Epithelial cell of prostate (primary cell): ENCODE measurements around the gene SLC16A5.
"Not testable (repeated sequence)": the region's sequence is repeated elsewhere in the genome, so short reads cannot be mapped to it uniquely, and the experiment has no call there.

Experiments
- DNase-seq: peaks from one replicate; pipeline ENCODE4 v3.0.0-alpha.2; 2011; ENCODE audit warnings: low read depth, low spot score
- H3K27ac ChIP-seq: fragments of 450-650 bp; 2 replicates; pipeline ENCODE4 v1.5.1; 2017; ENCODE audit warnings: mild to moderate bottlenecking

The SLC16A5 gene

DNA sequence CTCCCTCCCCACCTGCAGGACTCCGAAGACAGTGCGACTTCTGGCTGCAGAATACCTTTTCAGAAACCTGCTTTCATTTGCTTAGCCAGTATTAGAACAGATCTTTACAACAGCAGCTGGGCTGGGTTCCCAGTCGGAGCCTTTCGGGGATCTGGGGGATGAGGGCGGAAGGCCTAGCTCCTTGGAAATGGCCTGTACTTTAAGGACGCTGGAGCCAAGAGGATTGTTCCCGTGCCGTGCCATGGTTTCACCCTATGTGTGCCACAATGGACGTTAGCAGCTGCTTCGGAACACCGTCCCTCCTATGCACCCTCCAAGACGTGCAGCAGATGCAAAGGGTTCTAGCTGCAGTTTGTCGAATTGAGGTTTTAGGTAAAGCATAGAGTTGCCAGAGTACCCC is 24.6 kb upstream of the SLC16A5 start:
- no peak overlapping the region for H3K27ac ChIP-seq
- DNase-seq: no peak

DNA sequence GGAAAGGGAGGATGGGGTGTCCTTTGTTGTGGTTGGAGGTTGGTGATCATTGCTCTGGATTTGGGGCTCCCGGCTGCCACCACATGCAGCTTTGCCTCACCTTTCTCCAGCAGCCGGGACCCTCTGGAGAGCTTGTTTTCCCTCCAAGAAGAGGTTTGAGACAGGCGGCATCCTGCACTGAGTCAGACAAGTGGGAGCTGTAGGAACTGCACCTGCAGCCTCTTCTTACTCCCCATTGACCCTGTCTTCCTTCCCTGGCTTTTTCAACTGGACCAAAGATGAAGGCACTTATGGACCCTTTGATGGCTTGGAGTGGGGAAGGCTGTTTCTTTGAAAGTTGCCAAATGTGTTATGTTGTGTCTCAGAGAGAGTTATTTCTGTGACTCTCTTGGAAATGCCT is 24.1 kb upstream of the SLC16A5 start:
- no peak overlapping the region for H3K27ac ChIP-seq
- no peak for DNase-seq

DNA sequence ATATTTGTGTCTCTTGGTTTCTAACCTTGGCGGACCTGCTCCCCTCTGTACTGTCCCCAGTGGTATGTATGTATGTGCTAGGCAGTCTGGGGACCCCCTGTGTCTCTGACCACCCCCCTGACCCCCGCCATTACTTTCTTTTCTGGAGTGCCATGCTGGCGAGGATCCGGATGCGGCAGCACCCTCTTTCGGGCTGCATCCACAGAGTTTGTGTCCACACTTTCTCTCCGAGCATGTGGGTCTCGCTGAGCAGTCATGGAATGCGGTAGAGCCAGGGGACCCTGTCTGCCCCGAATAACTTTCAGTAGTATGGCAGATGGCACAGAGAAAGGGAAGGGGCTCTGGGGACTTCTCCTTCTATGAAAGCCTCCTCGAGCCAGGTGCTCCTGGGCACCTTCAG is 23.7 kb upstream of the SLC16A5 start:
- no peak for DNase-seq
- no peak overlapping the region for H3K27ac ChIP-seq

DNA sequence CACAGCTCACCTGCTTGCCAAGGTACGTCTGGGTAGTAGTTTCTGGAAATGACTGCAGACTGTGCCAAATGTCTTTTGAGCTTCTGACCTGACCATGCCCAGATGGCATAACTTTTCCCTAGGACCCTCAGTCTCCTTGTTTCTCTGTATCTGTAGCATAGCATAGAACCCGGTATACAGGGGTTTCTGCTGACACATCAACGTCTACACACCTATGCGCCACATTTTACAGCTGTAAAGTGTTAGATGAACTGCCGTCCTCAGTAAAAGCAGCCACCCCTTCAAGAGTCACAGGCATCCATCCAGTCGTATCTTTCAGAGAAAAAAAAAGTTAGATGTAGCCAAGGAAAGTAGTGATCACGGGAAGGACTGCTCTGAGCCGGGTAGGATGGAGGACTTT is 23.3 kb upstream of the SLC16A5 start:
- no peak for DNase-seq
- H3K27ac ChIP-seq: no peak overlapping the region

DNA sequence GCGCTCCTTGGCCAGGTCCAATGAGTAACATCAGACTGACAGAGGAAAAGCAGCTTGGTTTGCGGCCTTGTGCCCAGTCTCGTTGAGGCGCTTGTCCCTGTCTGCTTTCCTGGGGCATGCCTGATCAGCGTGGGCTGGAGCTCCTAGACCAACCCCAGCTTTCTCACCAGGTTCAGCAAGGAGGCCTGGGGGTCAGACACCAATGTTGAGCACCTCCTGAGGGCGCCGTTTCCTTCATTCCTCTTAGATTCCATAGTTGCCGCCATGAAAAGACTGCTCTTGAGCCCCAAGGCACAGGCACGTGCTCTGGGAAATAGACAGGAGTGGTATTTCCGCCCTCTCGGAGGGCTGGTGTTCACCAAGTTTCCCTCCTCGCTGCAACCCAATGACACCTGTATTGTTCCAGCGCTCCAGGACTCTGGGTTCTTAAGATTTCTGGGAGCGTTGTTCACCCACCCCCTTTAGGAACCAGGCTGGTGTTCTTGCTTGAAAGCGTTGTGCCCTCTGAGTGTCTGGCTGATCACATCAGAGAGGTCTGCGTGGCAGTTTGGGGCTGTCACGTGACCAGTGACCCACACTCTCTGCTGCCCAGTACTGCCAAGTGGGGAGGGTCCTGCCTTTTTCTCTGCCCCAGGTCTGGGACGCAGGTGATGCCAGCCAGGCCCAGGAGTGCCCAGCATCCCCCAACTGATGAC is 22.7 kb upstream of the SLC16A5 start:
- no peak for DNase-seq
- H3K27ac ChIP-seq: no peak overlapping the region

DNA sequence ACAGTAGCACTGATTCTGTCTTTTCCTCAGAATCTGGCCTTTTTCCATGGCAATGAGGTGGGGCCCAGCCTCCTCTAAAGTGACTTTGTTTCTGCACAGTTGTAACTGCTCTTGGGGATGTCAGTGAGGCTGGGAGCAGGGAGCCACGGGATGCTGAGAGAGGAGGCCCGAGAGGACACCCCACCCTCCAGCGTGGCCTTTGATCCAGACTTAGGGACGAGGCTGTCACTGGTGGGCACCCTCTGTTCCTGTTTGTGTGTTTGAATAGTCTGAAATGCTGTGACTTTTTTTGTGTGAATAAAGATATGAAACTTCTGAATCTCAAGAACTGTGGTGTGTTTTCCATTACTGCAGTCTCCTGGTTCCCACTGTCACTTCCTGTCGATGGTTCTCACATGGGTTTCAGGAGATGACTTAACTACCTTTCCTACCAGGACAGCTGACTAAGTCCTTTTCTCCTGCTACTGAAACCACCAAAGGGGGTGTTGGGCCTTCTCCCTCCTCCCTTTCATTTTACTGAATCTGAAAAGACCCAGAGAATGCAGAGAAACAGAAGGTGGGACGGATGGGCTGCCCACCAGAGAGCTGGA is 22.1 kb upstream of the SLC16A5 start:
- DNase-seq: no peak
- no peak overlapping the region for H3K27ac ChIP-seq

DNA sequence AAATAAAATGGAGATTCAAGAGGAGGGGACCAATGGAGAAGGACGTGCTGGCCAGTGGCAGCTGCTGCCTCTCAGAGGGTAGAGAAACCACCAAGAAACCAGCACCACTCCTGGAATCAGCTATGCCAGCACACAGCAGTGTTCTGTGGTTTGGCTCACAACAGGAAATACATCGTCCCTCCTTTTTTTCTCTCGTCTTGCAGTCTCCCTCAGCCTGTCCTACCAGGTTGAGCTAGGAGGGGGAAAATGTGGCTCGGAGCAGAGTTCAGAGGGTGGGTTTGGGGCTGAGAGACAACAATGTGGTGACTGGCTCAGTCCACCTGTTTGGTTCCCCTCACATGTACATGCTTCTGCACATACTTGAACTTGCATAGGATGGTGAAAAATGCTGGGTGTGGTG is 19.9 kb upstream of the SLC16A5 start:
- no peak overlapping the region for H3K27ac ChIP-seq
- DNase-seq: no peak

DNA sequence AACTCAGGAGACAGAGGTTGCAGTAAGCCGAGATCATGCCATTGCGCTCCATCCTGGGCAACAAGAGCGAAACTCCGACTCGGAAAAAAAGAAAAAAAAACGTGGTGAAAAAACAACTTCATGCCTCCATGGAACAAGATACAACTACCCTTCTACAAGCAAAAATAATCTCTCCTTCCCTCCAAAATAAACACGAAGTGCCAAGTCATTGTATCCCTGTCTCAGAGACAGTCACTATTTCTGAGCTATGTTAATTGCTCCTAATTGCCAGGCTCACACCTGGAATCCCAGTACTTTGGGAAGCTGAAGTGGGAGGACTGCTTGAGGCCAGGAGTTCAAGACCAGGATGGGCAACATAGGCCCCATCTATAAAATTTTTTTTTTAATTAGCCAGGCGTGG is 19.0 kb upstream of the SLC16A5 start:
- no peak overlapping the region for H3K27ac ChIP-seq
- DNase-seq: no peak

DNA sequence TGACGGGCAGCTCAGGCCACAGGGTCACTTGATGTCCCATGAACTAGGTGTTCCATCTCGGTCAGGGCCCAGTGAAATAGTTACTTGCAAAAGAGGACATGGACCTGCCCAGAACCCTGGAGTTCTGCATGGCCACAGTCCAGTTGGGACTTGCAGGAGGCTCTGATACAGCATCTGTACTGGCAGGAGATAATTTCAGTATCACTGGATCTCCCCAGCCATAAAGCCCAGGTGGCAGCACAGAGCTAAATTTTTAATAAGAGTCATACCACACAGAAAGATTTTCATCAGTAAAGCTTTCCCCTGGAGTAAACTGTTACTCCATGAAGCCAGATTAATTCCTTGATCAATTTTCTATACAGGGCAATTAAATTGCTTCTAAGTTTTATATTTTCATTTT is 18.0 kb upstream of the SLC16A5 start:
- no peak overlapping the region for H3K27ac ChIP-seq
- no peak for DNase-seq

DNA sequence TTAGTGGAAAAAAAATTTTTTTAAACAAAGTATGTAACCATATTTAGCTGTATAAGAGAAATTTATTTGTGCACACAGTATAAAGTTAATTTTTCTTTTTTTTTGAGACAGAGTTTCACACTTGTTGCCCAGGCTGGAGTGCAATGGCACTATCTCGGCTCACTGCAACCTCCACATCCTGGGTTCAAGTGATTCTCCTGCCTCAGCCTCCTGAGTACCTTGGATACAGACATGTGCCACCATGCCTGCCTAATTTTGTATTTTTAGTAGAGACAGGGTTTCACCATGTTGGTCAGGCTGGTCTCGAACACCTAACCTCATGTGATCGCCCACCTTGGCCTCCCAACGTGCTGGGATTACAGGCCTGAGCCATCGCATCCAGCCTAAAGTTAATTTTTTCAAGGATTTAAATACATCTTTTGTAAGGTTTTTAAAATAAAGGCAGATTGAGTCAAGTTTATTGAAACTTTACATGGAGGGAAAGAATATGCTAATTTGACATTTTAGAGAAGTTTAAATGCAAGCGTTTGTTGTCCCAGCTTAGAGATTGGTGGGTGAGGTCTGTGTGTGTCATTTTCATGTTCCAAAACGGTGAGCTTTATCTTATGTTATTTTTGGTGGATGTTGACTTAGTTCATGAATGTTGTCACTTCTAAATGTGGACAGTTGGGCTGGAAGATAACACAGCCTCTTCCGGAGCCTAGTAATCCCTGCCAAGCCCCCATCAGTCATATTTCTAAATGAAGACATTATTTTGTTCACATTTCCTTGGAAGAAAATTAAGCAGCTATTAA is 16.1 kb upstream of the SLC16A5 start:
- not testable (repeated sequence) for H3K27ac ChIP-seq, DNase-seq

DNA sequence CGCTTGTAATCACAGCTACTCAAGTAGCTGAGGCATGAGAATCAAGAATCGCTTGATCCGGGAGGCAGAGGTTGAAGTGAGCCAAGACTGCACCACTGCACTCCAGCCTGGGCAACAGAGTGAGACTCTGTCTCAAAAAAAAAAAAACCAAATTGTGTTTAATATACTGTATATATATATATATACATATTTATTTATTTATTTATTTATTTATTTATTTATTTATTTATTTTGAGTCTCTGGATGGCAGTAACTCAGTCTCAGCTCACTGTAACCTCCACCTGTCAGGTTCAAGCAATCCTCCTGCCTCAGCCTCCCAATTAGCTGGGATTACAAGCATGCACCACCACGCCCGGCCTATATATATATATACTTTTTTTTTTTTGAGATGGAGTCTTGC is 14.8 kb upstream of the SLC16A5 start:
- not testable (repeated sequence) for H3K27ac ChIP-seq, DNase-seq

DNA sequence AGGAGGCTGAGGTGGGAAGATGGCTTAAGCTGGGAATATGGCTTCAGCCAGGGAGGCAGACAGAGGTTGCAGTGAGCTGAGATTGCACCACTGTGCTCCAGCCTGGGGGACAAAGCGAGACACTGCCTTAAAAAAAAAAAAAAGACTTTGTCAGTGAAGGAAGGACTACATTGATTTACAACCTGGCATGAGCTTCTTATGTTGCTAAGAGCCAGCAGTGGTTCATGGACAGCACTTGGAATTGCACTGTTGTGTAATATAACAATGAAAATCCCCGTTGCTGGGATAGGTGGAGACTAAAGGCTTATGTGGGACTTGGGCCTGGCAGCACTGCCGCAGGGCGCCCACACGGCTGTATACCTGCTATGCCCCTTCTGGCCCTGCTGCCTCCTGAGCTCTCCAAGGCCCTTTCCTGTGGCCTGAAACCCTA is 14.1 kb upstream of the SLC16A5 start:
- no peak for DNase-seq
- H3K27ac ChIP-seq: no peak overlapping the region

DNA sequence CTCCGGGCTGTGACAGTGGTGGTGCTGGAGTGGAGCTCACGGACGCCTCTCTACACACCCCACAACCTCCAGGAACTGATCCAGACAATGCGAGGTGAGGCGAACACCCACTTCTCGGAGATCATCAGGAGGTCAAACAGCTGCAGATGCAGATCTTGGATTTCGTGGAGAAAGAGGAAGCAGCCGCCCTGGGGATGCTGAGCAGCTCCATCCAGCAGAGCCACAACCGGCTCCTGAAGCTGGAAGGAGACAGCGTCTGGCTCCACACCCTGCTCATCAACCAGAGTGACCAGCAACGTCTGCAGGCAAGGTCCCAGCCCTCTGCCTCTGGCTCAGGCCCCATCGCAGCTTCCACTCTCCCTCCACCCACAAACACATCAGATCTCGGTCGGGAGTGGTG is 13.2 kb upstream of the SLC16A5 start:
- no peak for DNase-seq
- H3K27ac ChIP-seq: no peak overlapping the region

DNA sequence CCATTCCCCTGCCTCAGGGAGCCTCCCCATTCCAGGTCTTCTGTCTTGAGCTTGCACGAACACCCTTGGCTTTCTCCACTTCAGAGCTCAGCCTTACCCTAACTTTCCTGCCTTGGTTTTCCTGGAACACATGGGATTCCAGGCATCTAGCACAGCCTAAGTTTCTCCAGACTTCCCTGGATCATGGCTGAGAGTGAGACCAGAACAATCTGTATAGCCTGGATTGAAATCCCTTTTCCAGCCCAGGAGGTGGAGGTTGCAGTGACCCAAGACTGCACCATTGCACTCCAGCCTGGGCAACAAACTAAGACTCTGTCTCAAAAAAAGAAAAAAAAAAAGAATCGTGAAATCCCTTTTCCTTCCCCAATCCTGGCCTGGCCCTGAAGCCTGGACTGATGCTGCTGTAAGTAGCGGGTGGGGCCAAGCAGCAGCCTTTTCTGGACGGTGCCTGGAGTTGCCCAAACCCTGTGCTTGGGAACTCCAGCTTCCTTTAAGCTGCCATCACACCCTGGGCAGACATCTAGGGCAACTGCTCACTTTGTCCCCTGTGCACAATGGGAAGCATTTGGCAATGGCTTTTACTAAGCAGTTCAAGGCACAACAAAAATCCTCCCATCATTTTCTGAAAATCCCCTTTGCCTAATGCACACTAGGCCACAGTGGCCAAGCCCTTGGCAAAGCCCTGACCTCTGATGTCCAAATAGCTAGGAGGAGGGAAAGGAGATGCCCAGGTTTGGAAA is 12.0 kb upstream of the SLC16A5 start:
- no peak for DNase-seq
- H3K27ac ChIP-seq: no peak overlapping the region

DNA sequence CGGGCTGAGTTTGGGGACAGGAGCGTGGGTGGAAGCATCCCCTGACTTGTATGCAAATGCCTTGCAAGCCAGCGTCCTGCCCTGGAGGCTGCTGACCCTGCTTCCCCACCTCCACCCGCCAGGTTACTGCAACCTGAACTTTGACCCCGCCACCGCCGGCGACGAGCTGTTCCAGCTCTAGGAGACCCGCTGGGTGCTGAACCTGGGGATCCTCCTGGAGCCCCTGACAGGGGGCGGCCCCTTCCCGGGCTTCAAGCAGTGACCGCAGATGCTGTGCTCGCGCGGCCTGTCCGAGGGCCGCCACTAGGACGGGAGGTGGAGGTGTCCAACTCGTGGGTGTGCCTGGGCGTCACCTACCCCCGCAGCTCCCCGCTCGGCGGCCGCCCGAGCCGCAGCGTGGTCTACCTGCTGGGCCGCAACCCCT is 10.7 kb upstream of the SLC16A5 start:
- DNase-seq: no peak
- no peak overlapping the region for H3K27ac ChIP-seq

DNA sequence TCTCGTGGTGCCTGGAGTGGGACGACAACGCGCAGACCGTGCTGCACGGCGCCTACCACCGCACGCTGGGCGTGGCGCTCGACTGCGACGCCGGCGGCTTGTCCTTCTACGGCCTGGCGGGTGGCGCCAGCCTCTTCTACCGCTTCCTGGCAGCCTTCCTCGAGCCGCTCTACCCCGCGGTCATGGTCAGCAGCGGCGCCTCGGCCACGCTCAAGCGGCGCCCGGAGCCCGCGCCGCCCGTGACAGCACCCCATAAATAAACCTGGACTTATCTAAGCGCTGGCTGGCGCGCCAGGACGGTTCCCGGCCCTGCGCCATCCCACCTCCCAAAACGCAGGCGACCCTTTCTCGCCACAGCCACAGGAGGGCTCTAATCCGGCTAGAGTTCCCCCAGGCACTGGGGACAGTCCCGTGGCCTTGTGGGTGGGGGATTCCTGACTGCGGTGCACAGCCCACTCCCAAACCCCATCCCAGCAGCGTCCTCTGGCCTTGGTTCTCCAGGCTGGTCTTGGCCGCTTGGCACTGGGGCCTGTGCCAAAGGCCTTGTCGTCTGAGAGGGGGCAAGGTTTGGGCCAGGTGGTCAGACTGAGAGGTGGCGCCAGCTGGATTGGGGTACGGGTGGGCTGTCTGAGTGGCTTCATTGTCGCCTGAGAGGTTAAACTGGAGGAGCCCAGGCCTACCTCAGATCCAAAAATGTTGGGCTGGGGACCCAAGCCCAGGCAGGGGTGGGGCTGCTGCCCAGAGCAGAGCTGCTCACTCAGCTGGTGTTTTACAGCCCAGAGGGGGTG is 10.1 kb upstream of the SLC16A5 start:
- no peak for DNase-seq
- H3K27ac ChIP-seq: no peak overlapping the region

DNA sequence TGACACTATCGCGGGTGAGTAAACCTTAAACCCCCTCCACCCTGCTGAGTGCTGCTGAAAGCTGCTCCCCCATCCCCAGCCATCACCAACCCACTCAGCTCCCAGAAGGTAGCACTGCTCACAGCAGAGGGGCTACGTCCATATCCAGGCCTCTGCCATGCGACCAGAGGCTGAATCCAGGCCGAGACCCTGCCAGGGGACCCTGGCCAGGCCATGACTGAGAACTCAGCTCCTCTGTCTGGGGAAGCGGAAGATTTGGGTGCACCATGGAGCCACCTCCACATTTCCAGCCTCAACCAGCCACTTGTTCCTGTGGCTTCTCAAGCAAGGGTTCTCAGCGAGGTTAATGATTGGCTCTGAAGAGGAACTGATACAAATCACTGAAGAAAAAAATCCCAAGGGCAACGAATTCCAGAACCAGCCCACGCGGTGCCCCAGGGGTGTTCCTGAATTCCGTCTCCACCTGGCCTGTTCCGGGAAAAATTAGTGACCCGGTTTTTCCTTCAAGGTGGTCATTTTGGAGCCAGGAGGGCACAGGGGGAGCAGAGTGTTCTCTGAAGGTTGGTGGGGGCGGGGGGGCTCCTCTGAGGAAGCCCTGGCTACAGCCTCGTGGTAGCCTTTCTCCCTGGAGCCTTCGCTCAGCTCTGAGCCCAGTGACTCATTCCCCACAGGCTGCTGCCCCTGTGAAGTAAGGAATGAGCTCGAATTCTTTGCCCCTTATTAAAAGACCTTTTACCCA is 9.3 kb upstream of the SLC16A5 start:
- no peak overlapping the region for H3K27ac ChIP-seq
- DNase-seq: no peak

DNA sequence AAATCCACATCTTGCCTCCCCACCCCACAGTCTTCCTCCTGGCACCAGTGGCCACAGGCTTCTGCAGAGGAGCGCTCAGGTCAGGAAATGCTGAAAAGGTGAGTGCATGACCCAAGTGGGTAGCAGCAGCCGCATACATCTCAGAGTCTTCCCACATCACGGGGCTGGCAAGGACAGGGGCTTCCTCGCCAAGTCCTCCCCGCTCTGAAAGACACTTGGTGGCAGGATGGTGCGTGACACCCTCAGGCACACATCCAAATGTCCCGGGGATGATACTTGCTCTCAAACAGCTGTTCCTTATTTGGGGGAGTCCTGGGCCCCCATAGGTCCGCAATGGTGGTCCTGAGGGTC is 8.8 kb upstream of the SLC16A5 start:
- H3K27ac ChIP-seq: no peak overlapping the region
- DNase-seq: no peak
